ENCODE measurements around the gene ABHD14A.

The ABHD14A gene

GRCh38 chr3:51941798-51942602, 32.9 kb upstream of the ABHD14A start, which contains the start of the genes PARP3 and RRP9:
Gene PARP3, plus strand, starts transcription at chr3:51942363. Its CDS starts 993 bp downstream, at chr3:51943356.
Gene RRP9, minus strand, starts transcription at chr3:51941904. Its CDS starts 37 bp downstream, at chr3:51941867.
- in situ Hi-C loops (cut with HindIII; ENCODE audit: low sequenced_read_pairs): no loop called here
- peak within 1 kb of the TSS; percentile 73 for H3K4me3 ChIP-seq (ENCODE audit: low read depth, low read length)
- DNase-seq (ENCODE audit: low read depth): peak; percentile 99
- TF ChIP-seq CTCF (IDR thresholded peaks at IDR 0.05; ENCODE audit: low read depth, low read length, missing control alignments): peak; percentile 99

GRCh38 chr3:51942603-51943450, 32.0 kb upstream of the ABHD14A start:
- TF ChIP-seq CTCF (IDR thresholded peaks at IDR 0.05; ENCODE audit: low read depth, low read length, missing control alignments): no peak
- in situ Hi-C loops (cut with HindIII; ENCODE audit: low sequenced_read_pairs): no loop called here
- H3K4me3 ChIP-seq (ENCODE audit: low read depth, low read length): peak overlapping the region; percentile 39
- no peak for DNase-seq (ENCODE audit: low read depth)

GRCh38 chr3:51943451-51944391, 31.1 kb upstream of the ABHD14A start:
- no peak for TF ChIP-seq CTCF (IDR thresholded peaks at IDR 0.05; ENCODE audit: low read depth, low read length, missing control alignments)
- in situ Hi-C loops (cut with HindIII; ENCODE audit: low sequenced_read_pairs): no loop called here
- DNase-seq (ENCODE audit: low read depth): no peak
- no peak overlapping the region for H3K4me3 ChIP-seq (ENCODE audit: low read depth, low read length)

GRCh38 chr3:51944451-51945021, 30.3 kb upstream of the ABHD14A start:
- no peak for DNase-seq (ENCODE audit: low read depth)
- in situ Hi-C loops (cut with HindIII; ENCODE audit: low sequenced_read_pairs): no loop called here
- no peak for TF ChIP-seq CTCF (IDR thresholded peaks at IDR 0.05; ENCODE audit: low read depth, low read length, missing control alignments)
- no peak overlapping the region for H3K4me3 ChIP-seq (ENCODE audit: low read depth, low read length)

- TF ChIP-seq CTCF (IDR thresholded peaks at IDR 0.05; ENCODE audit: low read depth, low read length, missing control alignments): no peak
- no peak overlapping the region for H3K4me3 ChIP-seq (ENCODE audit: low read depth, low read length)
- no peak for DNase-seq (ENCODE audit: low read depth)
- in situ Hi-C loops (cut with HindIII; ENCODE audit: low sequenced_read_pairs): no loop called here
Observed at GRCh38 chr3:51945031-51945840, 29.6 kb upstream of the ABHD14A start.

Data from astrocyte of the cerebellum (primary cell).